Measurements from ENCODE around the gene CNPY1. TPM values are rescaled to one million over a fixed set of nuclear protein-coding genes. Genes with fewer than 3 reads are reported as not detected.

Gene CNPY1
- total RNA-seq, 1 donor from 2014 or later, result not detected

GRCh38 chr7:155556763-155557162 lies 10.4 kb upstream of the CNPY1 start:
- TF ChIP-seq CTCF (IDR thresholded peaks at IDR 0.05; ENCODE audit: unreplicated experiment), result no peak
- DNase-seq (ENCODE audit: low spot score in 2 of 2, unreplicated experiment in 2 of 2), result no peak
- H3K27ac Mint-ChIP-seq, result no peak overlapping the region

GRCh38 chr7:155555116-155555695 lies 8.8 kb upstream of the CNPY1 start:
- no peak for DNase-seq (ENCODE audit: low spot score in 2 of 2, unreplicated experiment in 2 of 2)
- Mint-ChIP-seq H3K27ac (no peak overlapping the region), H3K36me3 (no peaks in the 10 kb centered on the region), H3K9me3 (peaks cover 15% of the 10 kb centered on the region), H3K4me3 (no peak overlapping the region), H3K4me1 (no peaks in the 10 kb centered on the region), H3K27me3 (ENCODE audit: low read depth) (peaks cover 30% of the 10 kb centered on the region)
- TF ChIP-seq CTCF (IDR thresholded peaks at IDR 0.05; ENCODE audit: unreplicated experiment), result no peak

More at GRCh38 chr7:155556763-155557162, 10.4 kb upstream of the CNPY1 start:
- Mint-ChIP-seq H3K4me1 (no peaks in the 10 kb centered on the region), H3K9me3 (peaks cover 15% of the 10 kb centered on the region), H3K27me3 (ENCODE audit: low read depth) (peaks cover 35% of the 10 kb centered on the region), H3K4me3 (no peak overlapping the region), H3K36me3 (no peaks in the 10 kb centered on the region)

GRCh38 chr7:155553871-155554270 lies 7.5 kb upstream of the CNPY1 start:
- no peaks in the 10 kb centered on the region for H3K36me3 Mint-ChIP-seq
- no peak for DNase-seq (ENCODE audit: low spot score in 2 of 2, unreplicated experiment in 2 of 2)
- no peak overlapping the region for H3K4me3 Mint-ChIP-seq
- no peak overlapping the region for H3K27ac Mint-ChIP-seq
- TF ChIP-seq CTCF (IDR thresholded peaks at IDR 0.05; ENCODE audit: unreplicated experiment), result no peak
- no peaks in the 10 kb centered on the region for H3K4me1 Mint-ChIP-seq
- peaks cover 15% of the 10 kb centered on the region for H3K9me3 Mint-ChIP-seq
- peaks cover 28% of the 10 kb centered on the region for H3K27me3 Mint-ChIP-seq (ENCODE audit: low read depth)

GRCh38 chr7:155551785-155552611 lies 5.6 kb upstream of the CNPY1 start:
- H3K36me3 Mint-ChIP-seq, result no peaks in the 10 kb centered on the region
- TF ChIP-seq CTCF (IDR thresholded peaks at IDR 0.05; ENCODE audit: unreplicated experiment), result no peak
- no peaks in the 10 kb centered on the region for H3K4me1 Mint-ChIP-seq
- H3K9me3 Mint-ChIP-seq, result peaks cover 15% of the 10 kb centered on the region
- DNase-seq (ENCODE audit: low spot score in 2 of 2, unreplicated experiment in 2 of 2), result no peak
- peaks cover 28% of the 10 kb centered on the region for H3K27me3 Mint-ChIP-seq (ENCODE audit: low read depth)
- no peak overlapping the region for H3K27ac Mint-ChIP-seq
- no peak overlapping the region for H3K4me3 Mint-ChIP-seq

- no peak for TF ChIP-seq CTCF (IDR thresholded peaks at IDR 0.05; ENCODE audit: unreplicated experiment)
- Mint-ChIP-seq H3K27ac (no peak overlapping the region), H3K4me1 (no peaks in the 10 kb centered on the region), H3K36me3 (no peaks in the 10 kb centered on the region), H3K4me3 (no peak overlapping the region), H3K9me3 (peaks cover 15% of the 10 kb centered on the region), H3K27me3 (ENCODE audit: low read depth) (peaks cover 28% of the 10 kb centered on the region)
- DNase-seq (ENCODE audit: low spot score in 2 of 2, unreplicated experiment in 2 of 2), result no peak
These were observed 4.6 kb upstream of the CNPY1 start for GRCh38 chr7:155550916-155551315.

Measured in mesothelial cell of epicardium (in vitro differentiated cells).